ENCODE data around the gene HOOK1. TPM values are rescaled to one million over a fixed set of nuclear protein-coding genes. Genes with fewer than 3 reads are reported as not detected.
"Not testable (repeated sequence)": the region's sequence is repeated elsewhere in the genome, so short reads cannot be mapped to it uniquely, and the experiment has no call there.

HOOK1 gene
- total RNA-seq, 2 experiments from 2014 or later, result 18.1 to 19.4 TPM

GRCh38 chr1:59852117-59852516 is 37.4 kb downstream of the HOOK1 start:
- H3K4me1 Mint-ChIP-seq (ENCODE audit: low read depth), result no peaks in the 10 kb centered on the region
- no peaks in the 10 kb centered on the region for H3K27me3 Mint-ChIP-seq
- POLR2A ChIA-PET, result no interaction called here
- Histone ChIP-seq H3K4me3 (ENCODE audit: low read length) (no peak overlapping the region), H3K36me3 (ENCODE audit: insufficient read depth, low read length) (peaks cover 9% of the 10 kb centered on the region), H3K27ac (ENCODE audit: low read depth in 1 of 2, low read length in 2 of 2) (no peak overlapping the region), H3K27me3 (ENCODE audit: control insufficient read depth in 1 of 2, insufficient read depth in 2 of 2, low read length in 2 of 2) (no peaks in the 10 kb centered on the region), H3K4me1 (ENCODE audit: insufficient read depth, low read length) (no peaks in the 10 kb centered on the region), H3K9me3 (ENCODE audit: control insufficient read depth in 1 of 2, insufficient read depth in 1 of 2, low read length in 2 of 2) (no peaks in the 10 kb centered on the region)
- DNase-seq (no peak), ATAC-seq (ENCODE audit: poor library complexity) (no peak)
- no peak for TF ChIP-seq CTCF (IDR thresholded peaks at IDR 0.05)
- no peak overlapping the region for H3K4me3 Mint-ChIP-seq
- peaks cover 4% of the 10 kb centered on the region for H3K9me3 Mint-ChIP-seq
- H3K36me3 Mint-ChIP-seq (ENCODE audit: low read depth), result peaks cover 68% of the 10 kb centered on the region
- H3K27ac Mint-ChIP-seq, result no peak overlapping the region
- intact Hi-C loops (cut with DNase I, micrococcal nuclease), result no loop called here
- CTCF ChIA-PET, result no interaction called here

- H3K4me3 ChIP-seq (ENCODE audit: low read length); ATAC-seq (ENCODE audit: poor library complexity); CTCF ChIA-PET; DNase-seq; H3K4me3 Mint-ChIP-seq; intact Hi-C loops (cut with DNase I, micrococcal nuclease); H3K9me3 Mint-ChIP-seq; H3K27me3 ChIP-seq (ENCODE audit: control insufficient read depth in 1 of 2, insufficient read depth in 2 of 2, low read length in 2 of 2); H3K4me1 Mint-ChIP-seq (ENCODE audit: low read depth); H3K4me1 ChIP-seq (ENCODE audit: insufficient read depth, low read length); H3K27ac Mint-ChIP-seq; H3K36me3 ChIP-seq (ENCODE audit: insufficient read depth, low read length); H3K27ac ChIP-seq (ENCODE audit: low read depth in 1 of 2, low read length in 2 of 2); H3K27me3 Mint-ChIP-seq; POLR2A ChIA-PET; H3K9me3 ChIP-seq (ENCODE audit: control insufficient read depth in 1 of 2, insufficient read depth in 1 of 2, low read length in 2 of 2): not testable (repeated sequence)
- H3K36me3 Mint-ChIP-seq (ENCODE audit: low read depth), result peaks cover 57% of the 10 kb centered on the region
Observed at GRCh38 chr1:59855297-59855696, 40.5 kb downstream of the HOOK1 start.

- no peaks in the 10 kb centered on the region for H3K27me3 ChIP-seq (ENCODE audit: control insufficient read depth in 1 of 2, insufficient read depth in 2 of 2, low read length in 2 of 2)
- H3K4me3 ChIP-seq (ENCODE audit: low read length), result no peak overlapping the region
- intact Hi-C loops (cut with DNase I, micrococcal nuclease), result no loop called here
- Mint-ChIP-seq H3K27ac (no peak overlapping the region), H3K9me3 (peaks cover 4% of the 10 kb centered on the region), H3K4me1 (ENCODE audit: low read depth) (no peaks in the 10 kb centered on the region), H3K4me3 (no peak overlapping the region), H3K27me3 (no peaks in the 10 kb centered on the region), H3K36me3 (ENCODE audit: low read depth) (peaks cover 54% of the 10 kb centered on the region)
- DNase-seq (no peak), ATAC-seq (ENCODE audit: poor library complexity) (no peak)
- ChIA-PET POLR2A (no interaction called here), CTCF (no interaction called here)
- no peaks in the 10 kb centered on the region for H3K4me1 ChIP-seq (ENCODE audit: insufficient read depth, low read length)
- peaks cover 4% of the 10 kb centered on the region for H3K36me3 ChIP-seq (ENCODE audit: insufficient read depth, low read length)
- no peaks in the 10 kb centered on the region for H3K9me3 ChIP-seq (ENCODE audit: control insufficient read depth in 1 of 2, insufficient read depth in 1 of 2, low read length in 2 of 2)
- TF ChIP-seq CTCF (IDR thresholded peaks at IDR 0.05), result no peak
- H3K27ac ChIP-seq (ENCODE audit: low read depth in 1 of 2, low read length in 2 of 2), result no peak overlapping the region
Observed at GRCh38 chr1:59856725-59857338, 42.1 kb downstream of the HOOK1 start.

Data from CD4-positive, alpha-beta T cell (primary cell).